ENCODE results near the gene LTB4R.

LTB4R gene

GRCh38 chr14:24300326-24300980 is 10.8 kb upstream of the LTB4R start:
- DNase-seq (ENCODE audit: low read depth): no peak

- DNase-seq (ENCODE audit: low read depth): no peak
Observed at GRCh38 chr14:24304019-24304387, 7.3 kb upstream of the LTB4R start.

- no peak for DNase-seq (ENCODE audit: low read depth)
Observed at GRCh38 chr14:24307156-24307574, 4.1 kb upstream of the LTB4R start.

- DNase-seq (ENCODE audit: low read depth): no peak
Observed at GRCh38 chr14:24307575-24308341, 3.5 kb upstream of the LTB4R start, which contains the start of gene CIDEB. CIDEB (minus strand) TSS chr14:24307977; CDS start chr14:24307858, 119 bp downstream.

- no peak for DNase-seq (ENCODE audit: low read depth)
Observed at GRCh38 chr14:24308342-24309124, 2.8 kb upstream of the LTB4R start.

GRCh38 chr14:24309538-24310264 is 1.6 kb upstream of the LTB4R start, which contains the start of gene LTB4R2:
LTB4R2 (plus strand) TSS chr14:24310140; CDS start chr14:24310665, 525 bp downstream.
- no peak for DNase-seq (ENCODE audit: low read depth)

- DNase-seq (ENCODE audit: low read depth): no peak
Observed at GRCh38 chr14:24310265-24310645, 1.0 kb upstream of the LTB4R start.

- DNase-seq (ENCODE audit: low read depth): no peak
Observed at GRCh38 chr14:24311837-24312615, 724 bp downstream of the LTB4R start.

- no peak for DNase-seq (ENCODE audit: low read depth)
Observed at GRCh38 chr14:24312736-24313507, 1.6 kb downstream of the LTB4R start.

GRCh38 chr14:24313913-24314312 is 2.6 kb downstream of the LTB4R start:
- DNase-seq (ENCODE audit: low read depth): no peak

GRCh38 chr14:24314377-24315193 is 3.3 kb downstream of the LTB4R start:
- no peak for DNase-seq (ENCODE audit: low read depth)

GRCh38 chr14:24315243-24315806 is 4.0 kb downstream of the LTB4R start:
- no peak for DNase-seq (ENCODE audit: low read depth)

GRCh38 chr14:24315807-24316596 is 4.7 kb downstream of the LTB4R start:
- DNase-seq (ENCODE audit: low read depth): no peak

- no peak for DNase-seq (ENCODE audit: low read depth)
Observed at GRCh38 chr14:24316597-24316950, 5.3 kb downstream of the LTB4R start.

- no peak for DNase-seq (ENCODE audit: low read depth)
Observed at GRCh38 chr14:24317141-24317928, 6.0 kb downstream of the LTB4R start.

- DNase-seq (ENCODE audit: low read depth): no peak
Observed at GRCh38 chr14:24321212-24321975, 10.1 kb downstream of the LTB4R start.

- no peak for DNase-seq (ENCODE audit: low read depth)
Observed at GRCh38 chr14:24322672-24323071, 11.4 kb downstream of the LTB4R start.
